OCI-M2 (cell line): ENCODE measurements around the gene CNST.
"Not testable (repeated sequence)": the region's sequence is repeated elsewhere in the genome, so short reads cannot be mapped to it uniquely, and the experiment has no call there.

Experiments
- DNase-seq: peaks from one replicate; lab custom pipeline; 2025; ENCODE audit not compliant: unreplicated experiment; lab: John Stamatoyannopoulos, UW

Gene CNST

DNA sequence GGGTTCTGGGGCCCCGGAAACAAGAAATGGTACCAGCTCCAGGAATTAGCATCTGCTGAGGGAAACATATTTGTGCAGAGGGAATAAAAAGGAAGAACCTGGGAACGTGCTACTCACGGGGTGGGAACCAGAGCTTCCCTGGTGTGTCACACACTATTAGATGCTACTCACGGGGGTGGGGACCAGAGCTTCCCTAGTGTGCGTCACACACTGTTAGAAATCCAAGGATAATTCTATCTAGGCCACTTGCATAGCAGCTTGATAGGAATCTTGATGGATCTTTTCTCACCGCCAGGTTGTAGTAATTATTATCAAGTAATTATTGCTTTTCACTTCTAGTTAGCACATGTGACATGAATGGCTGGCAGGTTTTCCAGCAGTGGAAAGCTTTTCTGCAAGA is 103.4 kb downstream of the CNST start:
- DNase-seq, result no peak

DNA sequence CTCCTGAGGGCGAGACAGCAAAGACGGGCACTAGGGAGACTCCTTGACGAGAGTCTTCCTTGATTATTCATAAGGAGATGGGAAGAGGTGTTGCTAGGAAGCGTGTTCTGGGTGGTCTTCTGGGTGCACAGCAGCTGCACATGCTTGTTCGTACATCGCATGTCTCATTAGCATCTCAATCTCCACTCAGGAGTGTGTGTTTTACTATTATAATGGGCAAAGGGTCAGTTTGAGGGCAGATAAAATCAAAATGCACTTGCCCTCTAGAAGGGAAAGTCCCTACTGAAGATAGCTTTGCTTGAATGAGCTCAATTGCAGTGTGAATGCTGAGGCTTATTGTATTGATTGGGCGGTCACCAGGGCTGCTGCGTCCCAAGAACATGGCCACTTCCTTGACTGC is 107.8 kb downstream of the CNST start:
- no peak for DNase-seq

DNA sequence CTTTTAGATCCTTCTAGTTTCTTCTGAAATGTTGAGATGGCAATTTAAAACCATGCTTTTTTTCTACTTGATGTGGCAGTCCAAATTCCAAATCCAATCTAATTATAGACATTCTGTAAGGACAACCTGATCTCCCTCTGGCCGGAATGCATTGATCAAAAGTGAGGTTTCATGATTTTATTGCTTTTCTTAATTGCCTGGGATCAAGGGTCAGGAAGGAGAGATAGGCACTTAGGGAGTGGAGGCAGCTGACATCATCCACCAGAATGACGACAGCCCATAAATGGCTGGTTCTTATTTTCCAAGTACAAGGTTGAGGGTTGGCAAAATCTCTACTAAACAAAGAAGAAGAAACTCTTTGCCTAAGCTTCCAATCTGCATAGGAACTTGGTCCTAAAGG is 111.6 kb downstream of the CNST start:
- DNase-seq, result no peak

DNA sequence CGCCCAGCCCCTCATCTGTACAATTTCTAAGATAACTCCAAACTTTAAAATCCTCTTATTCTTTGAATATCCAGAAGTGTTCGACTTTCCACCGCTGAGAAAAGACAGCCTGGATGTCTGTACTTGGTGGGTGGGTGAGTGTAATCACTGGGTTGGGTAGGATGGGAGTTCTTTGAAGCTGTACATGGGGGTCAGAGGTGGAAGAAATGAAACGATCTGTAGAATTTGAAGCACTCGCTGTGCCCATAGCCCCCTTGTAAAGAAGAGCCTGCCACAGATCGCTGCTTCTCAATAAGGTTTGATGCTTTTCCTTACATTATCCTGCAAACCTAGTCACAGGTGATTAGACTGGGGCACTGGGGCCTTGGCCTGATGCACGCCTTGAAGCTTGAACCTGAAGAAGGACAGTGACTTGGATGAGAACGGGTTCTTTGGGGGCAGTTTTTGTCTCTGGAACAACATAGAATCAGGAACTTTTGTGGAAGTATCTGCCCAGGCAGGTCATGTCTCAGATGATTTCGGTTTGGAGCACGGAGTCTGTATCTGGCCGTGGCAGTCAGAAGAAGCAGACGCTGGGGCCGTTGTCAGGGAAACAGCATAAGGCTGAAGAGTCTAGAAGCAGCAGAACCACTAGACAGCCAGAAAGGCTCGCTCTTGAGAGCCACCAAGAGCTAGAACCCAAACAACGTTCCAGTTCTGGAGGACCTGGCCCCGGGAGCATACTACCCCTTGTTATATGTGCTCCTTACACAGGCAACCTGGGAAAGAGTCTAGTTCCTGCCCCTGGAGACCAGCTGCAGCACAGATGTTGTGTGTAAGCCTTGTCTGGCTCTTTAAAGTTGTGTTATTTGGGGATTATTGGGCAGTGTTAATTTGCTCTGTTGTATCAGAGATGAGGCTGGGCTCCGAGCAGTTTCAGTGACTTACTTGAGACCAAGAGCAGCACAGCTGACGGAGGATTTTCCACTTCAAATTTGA is 112.8 kb downstream of the CNST start:
- DNase-seq, result no peak

DNA sequence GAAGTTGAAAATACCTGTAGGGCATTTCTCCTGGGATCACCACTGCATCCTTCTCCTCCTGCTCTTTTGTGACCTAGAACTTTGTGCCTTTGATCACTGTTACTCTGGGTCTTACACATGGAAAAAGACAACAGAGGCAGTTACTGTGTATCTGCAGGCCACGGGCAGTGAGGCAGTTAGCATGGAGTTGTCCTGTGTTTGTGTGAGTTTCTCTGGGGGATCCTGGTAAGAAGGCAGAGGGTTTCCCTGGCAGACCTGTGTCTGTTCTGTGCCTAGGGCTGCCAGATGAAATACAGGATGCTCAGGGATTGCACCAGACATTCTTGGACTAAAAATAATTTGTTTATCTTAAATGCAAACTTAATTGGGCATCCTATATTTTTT is 113.5 kb downstream of the CNST start:
- DNase-seq, result no peak

DNA sequence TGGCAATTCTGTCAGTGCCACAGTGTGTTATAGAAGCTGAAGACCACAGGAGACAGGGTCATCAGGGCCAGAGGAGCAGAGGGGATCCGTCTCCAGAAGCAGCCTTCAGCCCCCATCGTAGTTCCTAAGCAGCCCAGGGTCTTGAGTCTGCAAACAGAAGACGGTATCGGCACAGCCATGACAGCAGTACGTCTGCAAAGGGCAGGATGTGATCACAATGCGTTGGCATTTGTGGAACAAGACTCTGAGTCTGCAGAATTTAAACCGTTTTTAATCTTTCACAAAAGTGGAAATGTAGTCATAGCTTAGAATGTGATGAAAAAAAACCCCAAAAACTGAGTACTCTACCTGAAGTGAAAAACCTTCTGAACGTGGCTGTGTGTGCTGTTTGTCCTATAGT is 113.9 kb downstream of the CNST start:
- DNase-seq, result no peak

DNA sequence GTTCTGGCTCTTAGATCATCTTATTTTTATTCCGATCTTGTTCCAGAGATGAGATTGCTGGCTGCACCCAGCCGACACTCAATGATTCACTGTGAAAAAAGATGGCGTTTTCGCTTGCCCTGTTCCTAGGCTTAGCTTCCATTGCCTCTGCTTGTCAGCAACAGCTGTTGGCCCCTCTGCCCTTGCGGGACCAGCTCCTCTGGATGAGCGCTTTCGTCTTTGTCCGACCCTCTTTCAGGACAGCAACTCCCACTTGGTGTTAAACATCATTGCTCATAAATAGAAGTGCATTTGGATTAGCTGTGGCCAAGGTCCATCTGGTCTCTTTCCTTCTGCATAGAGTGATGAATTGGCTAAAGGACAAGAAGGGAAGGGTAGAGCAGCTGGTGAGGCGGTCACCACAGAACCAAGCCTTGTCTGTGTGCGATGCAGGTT is 114.5 kb downstream of the CNST start:
- DNase-seq, result no peak

DNA sequence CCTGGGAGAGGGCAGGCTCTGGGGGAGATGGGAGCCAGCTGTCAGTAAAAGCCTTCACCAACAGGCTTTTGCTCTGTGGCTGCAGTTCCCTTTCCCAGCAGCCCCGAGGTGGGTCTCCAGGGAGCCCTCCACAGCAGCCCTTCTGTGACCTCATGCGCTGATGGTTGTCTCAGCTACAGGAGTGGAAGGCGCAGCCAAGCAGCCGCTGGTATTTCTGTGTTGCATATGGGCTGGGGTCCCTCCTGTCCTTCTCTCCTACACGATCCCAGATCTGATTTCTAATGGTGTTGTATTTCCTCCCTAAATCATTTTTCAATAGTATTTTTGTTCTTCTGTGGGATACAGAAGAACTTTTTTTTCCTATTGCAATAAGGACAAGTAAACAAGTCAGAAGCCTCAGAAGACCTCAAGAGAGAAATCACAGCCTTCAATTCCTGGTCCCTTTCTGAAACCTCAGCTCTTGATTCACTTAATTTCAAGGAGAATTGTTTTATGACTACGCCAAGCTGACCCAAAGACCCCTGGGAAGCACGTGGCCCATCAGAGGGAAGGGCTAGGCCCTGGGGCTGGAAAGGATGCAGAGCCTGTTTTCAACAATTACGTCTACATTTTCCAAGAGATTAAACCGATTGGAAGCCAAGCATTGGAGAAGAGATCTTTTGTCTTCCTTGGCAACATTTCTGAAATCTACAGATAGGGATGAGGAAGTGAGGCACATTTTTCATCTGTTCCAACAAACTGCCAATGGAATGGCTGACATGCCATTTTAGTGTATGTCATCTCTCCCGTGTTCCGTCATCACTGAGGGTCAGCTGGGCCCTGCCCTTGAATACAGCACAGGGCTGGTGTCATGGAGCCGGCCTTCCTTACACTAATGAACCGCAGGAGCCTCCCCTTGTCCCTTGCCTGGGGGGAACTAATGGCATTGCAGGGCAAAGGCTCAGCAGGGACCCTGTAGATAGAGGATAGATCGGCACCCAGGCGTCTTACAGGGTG is 115.9 kb downstream of the CNST start:
- DNase-seq, result no peak

DNA sequence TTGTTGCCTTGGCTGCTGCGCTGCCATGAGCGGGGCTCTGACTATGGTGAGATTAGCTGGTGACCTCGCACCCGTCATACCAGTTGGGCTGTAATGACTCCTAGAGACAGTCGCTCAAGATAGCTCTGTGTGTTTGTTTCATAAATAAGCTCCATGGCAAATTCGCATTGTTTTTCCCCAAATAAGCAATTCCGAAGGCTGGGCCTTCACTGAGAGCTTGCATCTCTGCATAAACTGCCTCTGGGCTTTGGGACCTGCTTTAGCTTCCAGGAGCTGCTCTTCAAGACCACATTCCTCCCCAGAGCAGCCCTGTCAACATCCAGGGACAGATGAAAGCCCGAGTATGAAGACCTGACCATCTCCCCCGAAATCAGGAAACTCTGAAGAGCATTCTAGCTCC is 117.3 kb downstream of the CNST start:
- DNase-seq, result no peak

DNA sequence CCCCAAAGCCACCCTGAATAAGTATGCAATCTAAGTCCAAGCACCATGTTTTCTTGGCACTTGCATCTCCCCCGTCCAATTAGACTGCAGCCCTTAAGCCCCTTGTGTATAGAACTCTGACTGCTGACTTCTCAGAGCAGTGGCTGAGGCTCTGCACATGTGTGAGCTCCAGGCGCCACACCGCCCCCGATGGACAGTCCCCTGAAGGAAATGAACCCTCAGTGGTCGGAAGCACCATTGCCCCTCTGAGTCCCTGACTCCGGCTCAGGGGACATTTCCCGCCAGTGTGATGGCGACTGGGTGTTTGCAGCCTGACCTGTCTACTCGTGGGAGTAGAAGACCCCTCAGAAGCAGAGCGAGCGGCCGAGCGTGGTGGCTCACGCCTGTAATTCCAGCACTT is 120.7 kb downstream of the CNST start:
- DNase-seq, result no peak

DNA sequence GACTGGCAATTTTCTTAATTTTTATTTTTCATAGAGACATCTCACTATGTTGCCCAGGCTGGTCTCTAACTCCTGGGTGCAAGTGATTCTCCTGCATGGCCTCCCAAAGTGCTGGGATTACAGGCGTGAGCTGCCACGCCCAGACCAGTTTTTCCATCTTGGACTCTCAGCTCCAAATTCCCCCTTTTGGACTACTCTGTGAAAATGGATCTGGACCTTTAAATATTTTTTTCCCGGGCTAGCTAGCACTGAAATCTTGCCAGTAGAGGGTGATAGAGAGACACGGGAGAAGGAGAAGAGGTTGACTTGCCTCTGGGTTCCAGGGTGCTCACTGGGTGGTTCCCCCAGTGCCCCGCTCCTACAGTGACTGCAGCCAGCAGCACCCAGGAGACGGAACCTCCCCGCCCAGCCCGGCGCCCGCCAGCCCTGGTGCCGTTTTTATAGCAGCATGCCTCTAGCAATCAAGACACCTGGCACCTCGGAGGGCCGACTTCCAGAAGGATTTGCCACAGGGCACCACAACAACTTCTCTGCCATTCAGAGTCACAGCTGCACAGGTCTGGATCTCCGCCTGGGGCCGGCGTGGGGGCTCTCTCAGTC is 123.3 kb downstream of the CNST start:
- DNase-seq, result no peak

DNA sequence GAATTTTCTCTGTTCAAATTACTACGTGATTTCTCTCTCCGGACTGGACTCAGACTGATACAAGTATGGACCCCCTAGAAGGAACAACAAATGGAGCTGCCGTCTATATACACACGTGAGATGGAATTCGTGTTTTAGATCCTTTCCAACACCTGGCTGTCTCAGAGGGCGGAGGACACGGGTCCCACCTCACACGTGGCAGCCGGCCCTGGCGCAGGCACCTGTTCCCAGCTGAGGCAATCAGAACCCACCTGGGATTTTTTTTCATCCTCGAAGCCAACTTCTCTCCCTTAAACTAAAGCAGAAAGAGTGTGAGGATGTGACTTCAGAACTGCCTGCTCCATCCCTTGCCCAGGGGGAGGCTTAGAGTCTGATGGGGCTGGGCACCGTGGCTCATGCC is 123.8 kb downstream of the CNST start:
- DNase-seq, result no peak

DNA sequence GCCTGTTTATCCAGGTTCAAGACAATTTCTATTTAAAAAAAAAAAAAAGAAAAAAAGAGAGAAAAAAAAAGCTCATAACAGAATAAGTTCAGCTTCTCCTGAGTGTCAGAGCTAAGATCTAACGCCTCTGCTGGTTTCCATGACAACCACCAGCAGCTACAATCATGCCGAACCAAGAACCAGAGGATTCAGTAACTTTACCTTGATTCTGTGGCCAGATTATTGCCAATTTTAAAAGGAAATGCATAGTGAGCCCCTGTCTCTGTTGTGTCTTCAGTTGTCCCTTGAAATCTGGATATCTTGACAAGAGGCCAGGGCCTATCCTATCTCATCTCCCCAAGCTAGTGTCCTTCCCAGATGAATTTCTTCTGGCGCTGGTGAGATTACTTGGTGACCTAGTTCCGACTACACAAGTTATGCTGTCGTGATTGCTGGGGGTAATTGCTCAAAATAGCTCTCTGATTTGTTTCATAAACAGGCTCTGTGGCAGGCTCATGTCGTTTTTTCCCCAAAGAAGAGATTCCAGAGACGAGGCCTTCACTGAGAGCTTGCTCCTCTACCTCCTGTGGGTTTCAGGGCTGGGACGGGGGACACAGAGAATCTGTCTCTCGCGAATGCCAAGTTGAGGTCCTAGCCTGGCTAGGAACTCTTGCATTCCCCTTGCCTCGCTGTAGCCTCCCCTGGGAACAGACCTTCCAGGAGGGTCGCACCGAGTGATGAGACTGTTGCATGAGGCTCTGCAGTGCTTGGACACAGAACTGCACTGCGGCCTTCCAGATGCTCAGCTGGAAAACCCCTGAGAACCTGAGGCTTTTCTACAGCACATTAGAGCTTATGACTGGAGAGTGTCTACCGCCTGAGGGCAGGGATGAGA is 125.6 kb downstream of the CNST start:
- DNase-seq, result no peak

DNA sequence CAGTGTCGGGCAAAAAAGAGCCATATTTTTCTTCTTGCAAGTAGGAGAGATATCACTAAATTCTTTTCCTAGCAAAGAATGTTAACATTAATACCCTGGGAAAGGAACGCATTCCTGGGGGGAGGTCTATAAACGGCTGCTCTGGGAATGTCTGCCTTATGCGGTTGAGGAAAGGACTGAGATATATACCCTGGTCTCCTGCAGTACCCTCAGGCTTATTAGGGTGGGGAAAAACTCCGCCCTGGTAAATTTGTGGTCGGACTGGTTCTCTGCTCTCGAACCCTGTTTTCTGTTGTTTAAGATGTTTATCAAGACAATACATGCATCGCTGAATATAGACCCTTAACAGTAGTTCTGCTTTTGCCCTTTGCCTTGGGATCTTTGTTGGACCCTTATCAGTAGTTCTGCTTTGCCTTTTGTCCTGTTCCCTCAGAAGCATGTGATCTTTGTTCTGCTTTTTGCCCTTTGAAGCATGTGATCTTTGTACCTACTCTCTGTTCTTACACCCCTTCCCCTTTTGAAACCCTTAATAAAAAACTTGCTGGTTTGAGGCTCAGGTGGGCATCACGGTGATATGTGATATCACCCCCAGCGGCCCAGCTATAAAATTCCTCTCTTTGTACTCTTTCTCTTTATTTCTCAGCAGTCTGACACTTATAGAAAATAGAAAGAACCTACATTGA is 128.1 kb downstream of the CNST start:
- not testable (repeated sequence) for DNase-seq

DNA sequence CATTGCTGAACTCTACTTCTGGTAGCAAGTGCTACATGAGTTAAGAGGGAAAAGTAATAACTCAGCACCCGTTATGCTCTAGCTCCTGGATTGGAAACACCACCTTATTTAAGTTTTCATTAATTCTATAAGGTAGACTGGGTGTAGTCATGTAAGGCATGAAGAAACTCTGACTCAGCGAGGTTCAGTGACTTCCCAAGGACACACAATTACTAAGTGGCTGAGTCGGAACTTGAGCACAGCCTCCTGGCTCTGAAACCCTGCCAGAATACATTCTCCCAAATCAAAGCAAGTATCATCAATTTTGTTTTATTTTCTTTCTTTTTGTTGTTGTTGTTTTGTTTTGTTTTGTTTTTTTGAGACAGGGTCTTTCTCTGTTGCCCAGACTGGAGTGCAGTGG is 128.9 kb downstream of the CNST start:
- DNase-seq, result no peak

DNA sequence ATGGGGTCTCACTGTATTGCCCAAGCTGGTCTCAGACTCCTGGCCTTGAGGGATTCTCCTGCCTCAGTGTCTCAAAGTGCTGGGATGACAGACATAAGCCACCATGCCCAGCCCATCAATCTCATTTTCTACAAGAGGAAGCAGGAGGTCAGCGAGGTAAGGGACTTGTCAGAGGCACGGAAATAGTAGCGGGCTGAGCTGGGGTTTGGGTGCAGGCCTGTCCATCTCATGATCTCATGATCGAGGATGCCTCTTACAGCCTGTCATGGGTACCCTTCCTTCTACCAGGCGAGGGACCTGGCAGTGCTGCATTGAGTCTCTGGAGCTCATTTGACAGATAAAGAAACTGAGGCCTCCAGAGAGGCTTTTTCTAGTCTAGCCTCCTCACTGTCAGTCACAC is 129.4 kb downstream of the CNST start:
- no peak for DNase-seq

DNA sequence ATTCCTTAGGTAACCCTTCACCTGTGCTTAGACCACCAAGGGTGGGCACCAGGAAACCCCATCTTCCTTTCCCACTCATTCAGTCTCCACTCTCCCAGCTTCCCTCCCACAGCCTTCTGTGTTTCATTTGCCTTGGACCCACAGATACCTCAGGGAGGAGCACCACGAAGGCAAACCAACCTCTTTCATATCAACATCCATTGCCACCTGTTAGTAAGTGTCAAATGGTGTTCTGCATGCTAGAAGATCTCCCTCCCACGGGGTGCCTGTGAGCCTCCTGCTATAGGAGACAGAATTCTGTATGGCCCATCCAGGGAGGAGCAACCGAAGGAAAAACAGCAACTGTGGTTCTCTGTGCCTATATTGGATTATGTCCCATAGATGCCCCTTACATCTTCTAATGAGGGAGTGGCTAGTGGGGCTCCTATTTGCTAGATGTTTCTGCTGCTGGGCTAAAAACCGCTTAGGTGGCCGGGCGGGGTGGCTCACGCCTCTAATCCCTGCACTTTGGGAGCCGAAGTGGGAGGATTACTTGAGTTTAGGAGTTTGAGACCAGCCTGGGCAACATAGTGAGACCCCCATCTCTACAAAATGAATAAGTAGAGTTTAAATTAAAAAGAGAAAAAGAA is 132.3 kb downstream of the CNST start:
- DNase-seq, result no peak

DNA sequence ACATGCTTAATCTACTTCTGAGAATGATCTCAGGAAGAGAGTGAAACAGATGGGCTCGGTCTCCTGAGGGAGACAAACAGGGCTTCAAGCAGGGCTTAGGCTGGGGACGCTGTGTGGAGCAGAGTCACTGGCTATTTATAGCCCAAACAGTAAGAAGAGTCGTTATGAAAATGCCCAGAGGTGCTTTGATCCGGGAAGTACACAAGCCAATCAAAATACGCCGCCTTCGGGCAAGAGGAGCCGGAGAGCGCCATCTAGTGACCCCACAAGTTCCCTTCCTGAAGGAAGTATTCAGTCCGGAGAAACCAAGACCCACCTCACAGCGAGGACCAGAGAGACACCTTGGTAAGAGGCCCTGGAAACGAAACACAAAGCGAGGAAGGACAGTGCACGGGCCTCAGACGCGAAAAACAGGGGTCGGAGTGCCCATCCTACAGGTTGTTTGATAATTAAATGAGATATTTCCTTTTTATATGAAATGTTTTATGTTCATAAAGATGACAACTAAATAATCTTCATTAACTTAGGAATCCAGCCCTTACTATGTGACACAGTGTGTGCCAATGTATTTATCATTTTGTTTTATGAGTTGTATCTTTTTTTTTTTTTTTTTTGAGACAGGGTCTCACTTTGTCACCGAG is 133.0 kb downstream of the CNST start:
- peak; percentile 45 for DNase-seq

DNA sequence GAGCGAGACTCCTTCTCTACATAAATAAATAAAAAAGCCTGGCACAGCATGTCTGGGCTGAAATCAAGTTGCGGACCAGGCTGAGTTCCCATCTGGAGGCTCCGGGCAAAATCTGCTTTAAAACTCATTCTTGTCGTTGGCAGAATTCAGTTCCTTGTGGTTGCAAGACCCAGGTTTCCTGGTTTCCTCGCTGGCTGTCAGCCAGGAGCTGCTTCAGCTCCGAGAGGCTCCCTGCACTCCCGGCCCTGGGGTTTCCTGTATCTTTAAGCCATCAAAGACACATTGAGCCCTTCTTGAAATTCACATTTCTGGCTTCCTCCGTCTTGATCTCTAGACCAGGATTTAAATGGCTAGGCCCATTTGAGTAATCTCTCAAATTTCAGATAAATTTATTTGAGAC is 137.3 kb downstream of the CNST start:
- no peak for DNase-seq
